SK-N-SH (cell line): ENCODE measurements around the gene PSD.

Experiments used
- CTCF ChIP-seq: fragments of 200-600 bp; sonication (generic); IDR thresholded peaks from 2 replicates; pipeline ENCODE4 v1.6.1; 2017; ENCODE audit warnings: antibody characterized with exemption, mild to moderate bottlenecking, moderate library complexity
- ELF1 ChIP-seq: IDR thresholded peaks from 2 replicates; pipeline ENCODE4 v1.4.0; 2012
- EP300 ChIP-seq, 2 experiments: IDR thresholded peaks; 2 replicates each; pipeline versions ENCODE4 v1.4.0 to v1.6.1; 2012; ENCODE audit warnings: borderline replicate concordance in 1 of 2, low read depth in 1 of 2, low read length in 1 of 2
- EZH2phosphoT487 ChIP-seq: fragments of 200-600 bp; sonication (generic); IDR thresholded peaks from 2 replicates; pipeline ENCODE4 v1.6.1; 2017; ENCODE audit warnings: low read depth, mixed run types, mild to moderate bottlenecking, antibody characterized with exemption, moderate library complexity, borderline replicate concordance
- FOXJ3 ChIP-seq: sonication (generic); formaldehyde crosslinking; IDR thresholded peaks from 2 replicates; pipeline ENCODE4 v1.5.1; 2020; ENCODE audit warnings: mild to moderate bottlenecking, missing genetic modification reagents
- GABPA ChIP-seq: IDR thresholded peaks from 2 replicates; pipeline ENCODE4 v1.4.0; 2012; ENCODE audit warnings: low read depth, mild to moderate bottlenecking
- MAX ChIP-seq: IDR thresholded peaks from 2 replicates; pipeline ENCODE4 v1.4.0; 2012; ENCODE audit warnings: low read depth
- PBX3 ChIP-seq: IDR thresholded peaks from 2 replicates; pipeline ENCODE4; 2012
- POLR2AphosphoS5 ChIP-seq: IDR thresholded peaks from 2 replicates; pipeline ENCODE4 v1.6.1; 2012; ENCODE audit warnings: low read depth, low read length
- REST ChIP-seq: IDR thresholded peaks from 2 replicates; pipeline ENCODE4 v1.6.1; 2012; ENCODE audit warnings: mild to moderate bottlenecking, low read depth, low read length, moderate library complexity
- RXRA ChIP-seq: IDR thresholded peaks from 2 replicates; pipeline ENCODE4 v1.4.0; 2012; ENCODE audit warnings: low read depth, mild to moderate bottlenecking, borderline replicate concordance
- TEAD4 ChIP-seq: IDR thresholded peaks from 2 replicates; pipeline ENCODE4 v1.4.0; 2012; ENCODE audit warnings: mild to moderate bottlenecking, borderline replicate concordance; ENCODE audit not compliant: insufficient read depth
- USF2 ChIP-seq: fragments of 150-350 bp; IDR thresholded peaks from 2 replicates; pipeline ENCODE4 v1.6.1; 2017; ENCODE audit warnings: antibody characterized with exemption, low read length, low read depth, borderline replicate concordance
- YY1 ChIP-seq: IDR thresholded peaks from 2 replicates; pipeline ENCODE4 v1.4.0; 2012; ENCODE audit warnings: low read depth, mild to moderate bottlenecking

GRCh38 chr10:102397222-102398171, 21.1 kb downstream of the PSD start:
- TF ChIP-seq REST (no peak), CTCF (no peak), TEAD4 (no peak), PBX3 (no peak), POLR2AphosphoS5 (no peak), RXRA (no peak), GABPA (no peak), YY1 (no peak), MAX (no peak), EP300 (IDR thresholded peaks at IDR 0.05; ENCODE audit: borderline replicate concordance in 1 of 2, low read depth in 1 of 2, low read length in 1 of 2) (no peak), FOXJ3 (CRISPR knock-in tag) (no peak), EZH2phosphoT487 (no peak), ELF1 (no peak), USF2 (no peak)
